HCT116 (cell line): Measurements from ENCODE around the gene PNLDC1. TPM values are rescaled to one million over a fixed set of nuclear protein-coding genes. Genes with fewer than 3 reads are reported as not detected.
A peak's percentile ranks its signal among the peaks of the same experiment; 100 is the strongest.

Experiments
- ATAC-seq: fragments of 200-7000 bp; cut with Tn5 transposase; 2 replicates; pipeline ENCODE4 v1.9.1; 2020; ENCODE audit warnings: mild to moderate bottlenecking, moderate library complexity
- BruUV-seq: library from RNA; stranded (reverse); fragments of 400-500 nt; replicated peaks from 2 replicates; lab custom pipeline; 2021; lab: Mats Ljungman, UMichigan
- CTCF ChIA-PET: fragments of 300-600 bp; sonication (Branson Sonifier 250); formaldehyde crosslinking; loops from one replicate; lab custom pipeline; 2021; ENCODE audit warnings: antibody characterized with exemption; lab: Charles Lee
- POLR2A ChIA-PET: fragments of 300-600, 350-600 bp; sonication (Branson Sonifier 250); formaldehyde crosslinking; loops from one replicate; lab custom pipeline; 2021; ENCODE audit warnings: antibody characterized with exemption; lab: Charles Lee
- RAD21 ChIA-PET, 2 experiments: fragments of 300-600 bp; sonication (Branson Sonifier 250); formaldehyde crosslinking; loops; one replicate each; lab custom pipeline; 2023; ENCODE audit warnings: low total read pairs in 2 of 2; ENCODE audit not compliant: uncharacterized antibody in 2 of 2, unreplicated experiment in 2 of 2, low non-redundant PET in 1 of 2; lab: Charles Lee
- DNase-seq: peaks from one replicate; pipeline ENCODE4 v3.0.0-alpha.2; 2010; ENCODE audit warnings: low read depth, low spot score
- H2AFZ ChIP-seq: fragments of 200-600 bp; shearing (Covaris generic), sonication (generic); 2 replicates; pipeline ENCODE4 v1.6.1; 2017; ENCODE audit warnings: low read depth, mixed run types, mixed read lengths, antibody characterized with exemption, low read length; ENCODE audit not compliant: poor library complexity, severe bottlenecking
- H3K27ac ChIP-seq: 2 replicates; pipeline ENCODE4 v1.5.1; 2012; ENCODE audit warnings: low read depth, low read length
- H3K27me3 ChIP-seq: fragments of 200-600 bp; sonication (generic); 2 replicates; pipeline ENCODE4 v1.6.1; 2016; ENCODE audit warnings: mixed run types, low read length, mixed read lengths; ENCODE audit not compliant: insufficient read depth
- H3K36me3 ChIP-seq, 2 experiments: fragments of 200-500 bp in 1 of 2; fragments of 200-600 bp in 1 of 2; sonication (Bioruptor generic) in 1 of 2; sonication (generic) in 1 of 2; 2 replicates each; pipeline versions ENCODE4 v1.5.1 to v1.6.1; 2014 to 2016; ENCODE audit warnings: low read length in 2 of 2, inconsistent platforms in 1 of 2, mixed read lengths in 1 of 2, mixed run types in 1 of 2; ENCODE audit not compliant: insufficient read depth in 2 of 2, control insufficient read depth in 1 of 2
- H3K4me1 ChIP-seq, 2 experiments: fragments of 200-600 bp in 1 of 2; sonication (generic) in 1 of 2; 2 replicates each; pipeline versions ENCODE4 v1.5.1 to v1.6.1; 2012 to 2017; ENCODE audit warnings: low read length in 2 of 2, inconsistent platforms in 1 of 2, mild to moderate bottlenecking in 1 of 2, mixed read lengths in 1 of 2, mixed run types in 1 of 2, moderate library complexity in 1 of 2; ENCODE audit not compliant: insufficient read depth in 2 of 2, control insufficient read depth in 1 of 2
- H3K4me2 ChIP-seq: fragments of 200-600 bp; sonication (generic); 2 replicates; pipeline ENCODE4 v1.6.1; 2017; ENCODE audit warnings: mixed run types, low read length, mixed read lengths
- H3K4me3 ChIP-seq, 2 experiments: fragments of 200-600 bp in 1 of 2; sonication (generic) in 1 of 2; replicated peaks in 1 of 2; 2 replicates each; pipeline ENCODE4 v1.5.1; 2011 to 2016; ENCODE audit warnings: low read length in 2 of 2, control low read depth in 1 of 2, low read depth in 1 of 2, mild to moderate bottlenecking in 1 of 2, mixed read lengths in 1 of 2, mixed run types in 1 of 2
- H3K79me2 ChIP-seq: fragments of 200-600 bp; sonication (generic); 2 replicates; pipeline ENCODE4 v1.6.1; 2017; ENCODE audit warnings: mild to moderate bottlenecking, mixed run types, low read length, moderate library complexity, mixed read lengths; ENCODE audit not compliant: insufficient read depth
- H3K9ac ChIP-seq: fragments of 200-600 bp; sonication (generic); 2 replicates; pipeline ENCODE4 v1.6.1; 2016; ENCODE audit warnings: low read length, mixed read lengths
- H3K9me2 ChIP-seq: fragments of 200-600 bp; sonication (generic), shearing (Covaris generic); 2 replicates; pipeline ENCODE4 v1.6.1; 2017; ENCODE audit warnings: mixed run types, mild to moderate bottlenecking, moderate library complexity; ENCODE audit not compliant: insufficient read depth
- H3K9me3 ChIP-seq, 2 experiments: fragments of 200-500 bp in 1 of 2; fragments of 200-600 bp in 1 of 2; sonication (Bioruptor generic) in 1 of 2; sonication (generic) in 1 of 2; 2 replicates each; pipeline ENCODE4 v1.6.1; 2014 to 2017; ENCODE audit warnings: low read length in 2 of 2, mixed read lengths in 2 of 2, inconsistent platforms in 1 of 2, low read depth in 1 of 2, mild to moderate bottlenecking in 1 of 2, mixed run types in 1 of 2, moderate library complexity in 1 of 2; ENCODE audit not compliant: control insufficient read depth in 1 of 2, insufficient read depth in 1 of 2
- H4K20me1 ChIP-seq: fragments of 200-600 bp; sonication (generic), shearing (Covaris generic); 2 replicates; pipeline ENCODE4 v1.6.1; 2017; ENCODE audit warnings: mixed run types, mild to moderate bottlenecking, moderate library complexity; ENCODE audit not compliant: insufficient read depth
- ATF3 ChIP-seq: IDR thresholded peaks from 2 replicates; pipeline ENCODE4 v1.6.1; 2012
- CEBPB ChIP-seq: IDR thresholded peaks from 2 replicates; pipeline ENCODE4 v1.6.1; 2012; ENCODE audit warnings: low read depth
- CTCF ChIP-seq, 3 experiments: fragments of 200-600 bp in 1 of 3; sonication (generic) in 1 of 3; IDR thresholded peaks in 2 of 3; conservative IDR thresholded peaks in 1 of 3; 2 replicates each; pipeline ENCODE4 v1.5.1; 2012 to 2017; ENCODE audit warnings: low read depth in 2 of 3, low read length in 2 of 3, antibody characterized with exemption in 1 of 3, borderline replicate concordance in 1 of 3, control low read depth in 1 of 3, mild to moderate bottlenecking in 1 of 3, mixed read lengths in 1 of 3, mixed run types in 1 of 3, moderate library complexity in 1 of 3; ENCODE audit not compliant: insufficient read depth in 1 of 3
- EGR1 ChIP-seq: IDR thresholded peaks from 2 replicates; pipeline ENCODE4 v1.6.1; 2012; ENCODE audit warnings: low read depth
- ELF1 ChIP-seq: IDR thresholded peaks from 2 replicates; pipeline ENCODE4 v1.6.1; 2012; ENCODE audit warnings: low read depth, borderline replicate concordance
- EZH2phosphoT487 ChIP-seq: fragments of 200-600 bp; IDR thresholded peaks from 2 replicates; pipeline ENCODE4 v1.6.1; 2018; ENCODE audit warnings: antibody characterized with exemption, borderline replicate concordance
- FOSL1 ChIP-seq: IDR thresholded peaks from 2 replicates; pipeline ENCODE4 v1.6.1; 2012; ENCODE audit warnings: low read depth
- JUND ChIP-seq: IDR thresholded peaks from 2 replicates; pipeline ENCODE4 v1.6.1; 2012
- MAX ChIP-seq: IDR thresholded peaks from 2 replicates; pipeline ENCODE4 v1.6.1; 2012
- POLR2AphosphoS5 ChIP-seq: IDR thresholded peaks from 2 replicates; pipeline ENCODE4 v1.6.1; 2011; ENCODE audit warnings: mild to moderate bottlenecking, low read depth, low read length, moderate library complexity
- SP1 ChIP-seq: IDR thresholded peaks from 2 replicates; pipeline ENCODE4 v1.6.1; 2012; ENCODE audit warnings: low read depth
- YY1 ChIP-seq: IDR thresholded peaks from 2 replicates; pipeline ENCODE4 v1.6.1; 2011; ENCODE audit warnings: low read length, low read depth, moderate library complexity, mild to moderate bottlenecking; ENCODE audit not compliant: insufficient replicate concordance; ENCODE audit errors: extremely low read depth
- ZBTB33 ChIP-seq: IDR thresholded peaks from 2 replicates; pipeline ENCODE4 v1.6.1; 2011; ENCODE audit warnings: mild to moderate bottlenecking, low read length, moderate library complexity; ENCODE audit not compliant: insufficient replicate concordance; ENCODE audit errors: extremely low read depth
- ZNF274 ChIP-seq: fragments of 200-500 bp; sonication (Bioruptor generic); IDR thresholded peaks from 2 replicates; pipeline ENCODE4 v1.6.1; 2014; ENCODE audit warnings: mild to moderate bottlenecking, low read depth, low read length, inconsistent platforms
- intact Hi-C: fragments of 100-400 bp; cut with micrococcal nuclease; formaldehyde crosslinking; loops from 2 replicates; pipeline ENCODE4 v1.10.0; 2022
- total RNA-seq: library from RNA; stranded (reverse); gene quantifications from one replicate; pipeline ENCODE4 v1.2.1, GENCODE V29; 2021; ENCODE audit not compliant: unreplicated experiment

Gene PNLDC1
- total RNA-seq, 1 experiment from 2014 or later = 0.37 TPM

- POLR2A ChIA-PET = no interaction called here
- RAD21 ChIA-PET = no interaction called here
- CTCF ChIA-PET = no interaction called here
- no peaks in the 10 kb centered on the region for H3K27me3 ChIP-seq
- H3K9me3 ChIP-seq = no peaks in the 10 kb centered on the region
- H3K9ac ChIP-seq = no peak overlapping the region
- peaks cover 30% of the 10 kb centered on the region for H3K79me2 ChIP-seq
- no peaks in the 10 kb centered on the region for H3K9me2 ChIP-seq
- H4K20me1 ChIP-seq = peaks cover 2% of the 10 kb centered on the region; the same call in 1 of the 2 replicates
- DNase-seq (peak; percentile 23), ATAC-seq (no peak)
- intact Hi-C loops = no loop called here
- TF ChIP-seq ZNF274 (no peak), CTCF (IDR thresholded peaks at IDR 0.05 in 2 of 3, conservative IDR thresholded peaks at IDR 0.05 in 1 of 3; ENCODE audit: borderline replicate concordance in 1 of 3, insufficient read depth in 1 of 3, low read depth in 2 of 3, low read length in 2 of 3) (peak in 2 of 3 experiments; percentile 33 to 43; a peak in 4 of 6 replicates)
- H3K4me1 ChIP-seq = peaks cover 4 to 47% of the 10 kb centered on the region in 2 experiments; a peak in 3 of 4 replicates
- peaks cover 16 to 35% of the 10 kb centered on the region in 2 experiments for H3K36me3 ChIP-seq
- no peak overlapping the region for H2AFZ ChIP-seq
- no peak overlapping the region for H3K27ac ChIP-seq
- peak overlapping the region; percentile 37 for H3K4me2 ChIP-seq
- H3K4me3 ChIP-seq = no peak overlapping the region
- no TSS peak for BruUV-seq
Observed at GRCh38 chr6:159758031-159759001, 41.8 kb upstream of the PNLDC1 start.

GRCh38 chr6:159759645-159760044, 40.4 kb upstream of the PNLDC1 start:
- peaks cover 4 to 47% of the 10 kb centered on the region in 2 experiments; a peak in 3 of 4 replicates for H3K4me1 ChIP-seq
- no peak overlapping the region for H3K9ac ChIP-seq
- no peaks in the 10 kb centered on the region for H4K20me1 ChIP-seq
- ChIA-PET RAD21 (no interaction called here), CTCF (interaction anchor here (0.6 kb wide), 1 partner anchor 22 kb away, joined by 3 read pairs; no protein-coding TSS in a partner anchor), POLR2A (interaction anchor here (1.1 kb wide), 1 partner anchor 30 kb away, joined by 5 read pairs; the partner anchor contains the start of genes MRPL18 and TCP1)
- no peaks in the 10 kb centered on the region for H3K9me2 ChIP-seq
- no peak overlapping the region for H3K4me3 ChIP-seq
- intact Hi-C loops = no loop called here
- H3K27ac ChIP-seq = no peak overlapping the region
- BruUV-seq = no TSS peak
- ATAC-seq (no peak), DNase-seq (no peak)
- peaks cover 6 to 27% of the 10 kb centered on the region in 2 experiments for H3K36me3 ChIP-seq
- no peak overlapping the region for H2AFZ ChIP-seq
- no peak overlapping the region; the same call in 1 of the 2 replicates for H3K4me2 ChIP-seq
- no peaks in the 10 kb centered on the region for H3K27me3 ChIP-seq
- peaks cover 19% of the 10 kb centered on the region for H3K79me2 ChIP-seq
- no peaks in the 10 kb centered on the region for H3K9me3 ChIP-seq
- TF ChIP-seq ATF3 = no peak
- TF ChIP-seq ELF1 = no peak
- no peak; the same call in 1 of the 2 replicates for TF ChIP-seq POLR2AphosphoS5
- no peak for TF ChIP-seq MAX
- TF ChIP-seq YY1 = no peak
- TF ChIP-seq EZH2phosphoT487 = no peak
- no peak for TF ChIP-seq EGR1
- TF ChIP-seq SP1 = no peak
- no peak for TF ChIP-seq ZBTB33
- no peak for TF ChIP-seq JUND
- TF ChIP-seq FOSL1 = no peak
- TF ChIP-seq CEBPB = no peak
